Prostate gland (tissue), 2 donors: Measurements from ENCODE around the gene SLC24A4. TPM values are rescaled to one million over a fixed set of nuclear protein-coding genes. Genes with fewer than 3 reads are reported as not detected.

Source experiments
- DNase-seq: peaks from one replicate; pipeline ENCODE4 v3.0.0-alpha.2; 2019; ENCODE audit warnings: low spot score
- H3K27ac ChIP-seq, 2 donors: fragments of 200-600 bp; sonication (generic); 2 replicates each; pipeline ENCODE4 v1.5.1; 2017 to 2019
- H3K27me3 ChIP-seq: fragments of 200-600 bp; sonication (generic); replicated peaks from 2 replicates; pipeline ENCODE4 v1.5.1; 2019; ENCODE audit not compliant: insufficient read depth
- H3K36me3 ChIP-seq, 2 donors: fragments of 200-600 bp; sonication (generic); 1 replicate in 1 of 2; 2 replicates in 1 of 2; pipeline versions ENCODE4 v1.5.1 to v1.8.1; 2017 to 2019
- H3K4me1 ChIP-seq: fragments of 200-600 bp; sonication (generic); replicated peaks from 2 replicates; pipeline ENCODE4 v1.5.1; 2019
- H3K4me3 ChIP-seq, 2 donors: fragments of 200-600 bp; sonication (generic); 2 replicates each; pipeline ENCODE4 v1.5.1; 2017 to 2019
- H3K9me3 ChIP-seq: fragments of 200-600 bp; sonication (generic); 2 replicates; pipeline ENCODE4 v1.5.1; 2017
- CTCF ChIP-seq, 4 experiments: fragments of 200-600 bp in 2 of 4; fragments of 450-650 bp in 2 of 4; sonication (generic) in 2 of 4; IDR thresholded peaks; 1 replicate in 3 of 4; 2 replicates in 1 of 4; pipeline ENCODE4 v1.5.1; 2016 to 2019; ENCODE audit warnings: antibody characterized with exemption in 4 of 4, mild to moderate bottlenecking in 2 of 4, moderate library complexity in 2 of 4
- POLR2A ChIP-seq: fragments of 450-650 bp; IDR thresholded peaks from one replicate; pipeline ENCODE4 v1.6.1; 2016; ENCODE audit warnings: antibody characterized with exemption, mild to moderate bottlenecking
- POLR2AphosphoS5 ChIP-seq: sonication (generic); formaldehyde crosslinking; IDR thresholded peaks from one replicate; pipeline ENCODE4 v1.6.1; 2017; ENCODE audit warnings: antibody characterized with exemption
- WGBS: methylation state at CpG from one replicate; pipeline ENCODE4 v1.1.5; 2018; 5-methylcytosine and 5-hydroxymethylcytosine counted together
- intact Hi-C: fragments of 100-400 bp; cut with DNase I; formaldehyde crosslinking; loops from one replicate; pipeline ENCODE4 v1.14.2; 2022
- total RNA-seq, 2 donors: library from RNA; depleted of rRNA; stranded (reverse); fragments of >200 nt; gene quantifications; one replicate each; pipeline ENCODE4 v1.1.0, GENCODE V29; 2016

SLC24A4 gene
- total RNA-seq, 2 donors from 2014 or later: 0.82 to 7.2 TPM

GRCh38 chr14:92341791-92342190, 18.8 kb downstream of the SLC24A4 start:
- Histone ChIP-seq H3K27me3 (no peaks in the 10 kb centered on the region), H3K9me3 (no peaks in the 10 kb centered on the region), H3K4me1 (no peaks in the 10 kb centered on the region), H3K36me3 (no peaks in the 10 kb centered on the region), H3K27ac (no peak overlapping the region), H3K4me3 (no peak overlapping the region)
- WGBS: 88% methylated on average over 6 of the region's 6 CpGs
- intact Hi-C loops: no loop called here
- TF ChIP-seq POLR2A: no peak
- no peak for TF ChIP-seq CTCF (IDR thresholded peaks at IDR 0.05)
- no peak for TF ChIP-seq POLR2AphosphoS5
- no peak for DNase-seq

GRCh38 chr14:92348154-92348553, 25.2 kb downstream of the SLC24A4 start:
- Histone ChIP-seq H3K4me3 (no peak overlapping the region), H3K27me3 (no peaks in the 10 kb centered on the region), H3K27ac (no peak overlapping the region), H3K9me3 (no peaks in the 10 kb centered on the region), H3K36me3 (no peaks in the 10 kb centered on the region), H3K4me1 (no peaks in the 10 kb centered on the region)
- TF ChIP-seq CTCF (IDR thresholded peaks at IDR 0.05): no peak
- peak; percentile 82 for TF ChIP-seq POLR2AphosphoS5
- intact Hi-C loops: no loop called here
- WGBS: 22% methylated on average over 5 of the region's 5 CpGs
- peak; percentile 81 for DNase-seq

DNA sequence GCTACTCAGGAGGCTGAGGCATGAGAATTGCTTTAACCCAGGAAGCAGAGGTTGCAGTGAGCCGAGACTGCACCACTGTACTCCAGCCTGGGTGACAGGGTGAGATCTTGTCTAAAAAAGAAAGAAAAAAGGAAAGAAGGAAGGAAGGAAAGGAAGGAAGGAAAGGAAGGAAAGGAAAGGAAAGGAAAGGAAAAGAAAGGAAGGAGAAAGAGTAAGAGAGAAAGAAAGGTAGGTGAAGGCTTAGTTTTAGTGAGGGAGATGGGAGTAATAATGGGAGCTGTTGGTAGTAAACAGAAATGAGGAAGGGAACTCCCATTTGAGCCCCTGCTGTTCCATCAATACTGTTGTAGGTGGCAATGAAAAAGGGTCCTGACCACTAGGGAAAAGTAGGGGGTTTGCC, 28.8 kb downstream of the SLC24A4 start:
- TF ChIP-seq POLR2AphosphoS5: no peak
- no peak for TF ChIP-seq CTCF (IDR thresholded peaks at IDR 0.05)
- no peak for TF ChIP-seq POLR2A
- H3K9me3 ChIP-seq: no peaks in the 10 kb centered on the region
- 91% methylated on average over 1 of the region's 1 CpG for WGBS
- H3K4me1 ChIP-seq: no peaks in the 10 kb centered on the region
- no peak for DNase-seq
- no peak overlapping the region for H3K27ac ChIP-seq
- intact Hi-C loops: no loop called here
- no peaks in the 10 kb centered on the region for H3K36me3 ChIP-seq
- H3K27me3 ChIP-seq: no peaks in the 10 kb centered on the region
- H3K4me3 ChIP-seq: no peak overlapping the region

GRCh38 chr14:92352158-92352985, 29.4 kb downstream of the SLC24A4 start:
- no peak for DNase-seq
- Histone ChIP-seq H3K27me3 (no peaks in the 10 kb centered on the region), H3K27ac (no peak overlapping the region), H3K4me3 (no peak overlapping the region), H3K4me1 (no peaks in the 10 kb centered on the region), H3K36me3 (no peaks in the 10 kb centered on the region), H3K9me3 (no peaks in the 10 kb centered on the region)
- intact Hi-C loops: no loop called here
- TF ChIP-seq POLR2AphosphoS5 (no peak), CTCF (IDR thresholded peaks at IDR 0.05) (peak in 1 of 4 experiments; percentile 25)
- 50% methylated on average over 9 of the region's 9 CpGs for WGBS

DNA sequence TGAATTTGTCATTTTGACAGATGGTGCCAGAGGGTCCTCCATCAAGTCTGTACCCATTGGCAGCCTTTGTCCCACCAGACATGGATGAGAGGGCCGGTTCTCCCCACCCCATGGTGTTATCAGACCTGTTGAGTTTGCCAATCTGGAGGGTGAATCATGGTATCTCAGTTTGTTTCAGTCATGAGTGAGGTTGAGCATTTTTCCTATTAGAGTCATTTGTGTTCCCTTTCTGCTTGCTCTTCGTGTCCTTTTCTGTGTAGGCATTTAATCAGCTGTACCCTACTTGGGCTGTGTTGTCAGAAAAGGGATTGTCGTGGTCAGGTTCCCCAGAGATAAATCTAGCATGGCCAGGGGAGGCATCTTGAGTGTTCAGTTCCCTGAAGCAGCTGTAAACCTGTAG, 30.5 kb downstream of the SLC24A4 start:
- no peaks in the 10 kb centered on the region for H3K36me3 ChIP-seq
- H3K27ac ChIP-seq: no peak overlapping the region
- H3K4me1 ChIP-seq: no peaks in the 10 kb centered on the region
- intact Hi-C loops: no loop called here
- no peak for TF ChIP-seq POLR2A
- no peak for TF ChIP-seq POLR2AphosphoS5
- TF ChIP-seq CTCF (IDR thresholded peaks at IDR 0.05): no peak
- DNase-seq: no peak
- H3K27me3 ChIP-seq: no peaks in the 10 kb centered on the region
- no peaks in the 10 kb centered on the region for H3K9me3 ChIP-seq
- no peak overlapping the region for H3K4me3 ChIP-seq
- WGBS: 76% methylated on average over 3 of the region's 3 CpGs
